NCI-H82 (cell line): ENCODE measurements around the gene PATZ1.

Source experiments
- DNase-seq: peaks from one replicate; lab custom pipeline; 2025; lab: John Stamatoyannopoulos, UW

Gene PATZ1

DNA sequence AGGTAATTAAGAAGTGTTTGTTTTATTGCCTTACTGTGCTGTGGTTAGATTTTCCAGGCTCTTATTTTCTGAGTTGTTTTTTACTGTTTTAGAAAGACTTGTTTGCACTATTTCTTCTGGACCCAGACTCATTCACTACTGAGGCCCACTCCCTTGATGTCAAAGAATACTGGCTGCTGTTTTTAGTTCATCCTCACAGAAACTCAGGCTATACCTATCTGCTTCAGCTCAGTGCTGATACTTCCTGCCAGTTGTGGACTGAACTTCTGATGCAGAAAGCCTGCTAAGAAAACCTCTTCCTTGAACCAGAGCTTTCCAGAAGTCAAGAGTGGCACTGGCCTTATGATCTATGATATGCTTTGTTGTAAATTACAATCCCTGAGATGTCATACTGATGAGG is 38.0 kb downstream of the PATZ1 start:
- no peak for DNase-seq

DNA sequence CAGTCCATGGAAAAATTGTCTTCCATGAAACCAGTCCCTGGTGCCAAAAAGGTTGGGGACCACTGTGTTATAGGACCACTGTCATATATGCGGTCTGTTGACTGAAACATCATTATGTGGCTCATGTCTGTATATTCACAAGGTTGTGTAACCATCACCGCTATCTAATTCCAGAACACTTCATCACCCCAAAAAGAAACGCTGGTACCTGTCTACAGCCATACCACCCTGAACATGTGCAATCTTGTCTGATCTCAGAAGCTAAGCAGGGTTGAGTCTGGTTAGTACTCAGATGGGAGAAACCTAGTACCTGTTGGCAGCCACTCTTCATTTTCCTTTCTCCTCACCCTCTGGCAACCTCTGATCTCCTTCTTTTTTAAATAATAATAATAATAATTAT is 41.0 kb downstream of the PATZ1 start:
- no peak for DNase-seq

DNA sequence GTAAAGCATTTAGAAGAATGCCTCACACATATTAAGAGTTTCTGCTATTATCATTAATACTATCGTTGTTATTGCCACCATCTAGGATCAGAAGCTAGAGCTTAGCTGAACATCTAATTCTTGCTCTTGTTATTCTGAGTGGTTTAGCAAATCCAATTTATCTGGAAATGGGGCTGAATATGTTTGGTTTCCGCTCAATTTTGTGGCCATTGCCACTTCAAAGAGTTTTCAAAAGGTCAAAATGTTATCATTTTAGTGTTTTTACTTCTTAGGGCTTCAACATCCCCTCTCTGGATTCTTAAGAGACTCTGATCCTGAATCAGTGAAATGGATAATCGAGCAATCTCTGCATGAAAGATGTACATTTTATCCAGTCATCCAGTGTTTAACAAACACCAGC is 43.6 kb downstream of the PATZ1 start:
- DNase-seq: no peak

DNA sequence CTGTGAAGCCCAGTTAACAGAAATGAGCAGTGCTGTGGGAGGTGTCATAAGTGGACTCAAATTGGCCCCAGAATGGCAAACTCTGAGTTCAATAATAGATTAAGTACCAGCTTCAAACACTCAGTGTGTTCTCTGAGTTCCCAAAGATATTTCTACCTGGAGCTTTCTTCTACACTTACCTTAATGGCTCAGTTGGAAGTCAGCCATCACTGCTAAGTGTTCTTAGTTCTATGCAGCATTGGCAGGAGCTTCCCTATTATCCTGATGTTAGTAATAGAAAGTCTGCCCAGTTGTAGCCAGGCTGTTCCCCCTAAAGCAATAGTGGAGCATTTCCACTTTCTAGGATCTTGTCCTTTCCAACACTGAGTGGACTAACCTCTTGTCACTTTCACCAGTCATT is 44.1 kb downstream of the PATZ1 start:
- DNase-seq: no peak

DNA sequence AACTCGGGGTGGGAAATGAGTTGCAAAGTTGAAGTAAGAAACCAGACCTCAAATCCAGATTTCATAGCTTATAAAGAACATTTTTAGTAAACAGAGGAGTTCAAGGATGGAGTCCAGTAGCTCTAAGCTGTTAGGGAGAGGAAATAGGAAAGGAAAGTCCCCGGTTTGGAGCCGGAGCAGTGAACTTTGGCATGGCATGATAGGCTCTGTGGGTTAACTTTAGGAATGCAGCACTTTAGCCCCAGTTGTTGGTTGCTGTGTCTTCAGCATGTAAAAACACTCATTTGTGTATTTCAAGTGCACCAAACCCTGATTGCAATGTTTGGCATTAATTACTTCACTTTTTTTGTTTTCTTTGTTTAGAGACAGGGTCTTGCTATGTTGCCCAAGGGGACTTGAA is 45.2 kb downstream of the PATZ1 start:
- no peak for DNase-seq

DNA sequence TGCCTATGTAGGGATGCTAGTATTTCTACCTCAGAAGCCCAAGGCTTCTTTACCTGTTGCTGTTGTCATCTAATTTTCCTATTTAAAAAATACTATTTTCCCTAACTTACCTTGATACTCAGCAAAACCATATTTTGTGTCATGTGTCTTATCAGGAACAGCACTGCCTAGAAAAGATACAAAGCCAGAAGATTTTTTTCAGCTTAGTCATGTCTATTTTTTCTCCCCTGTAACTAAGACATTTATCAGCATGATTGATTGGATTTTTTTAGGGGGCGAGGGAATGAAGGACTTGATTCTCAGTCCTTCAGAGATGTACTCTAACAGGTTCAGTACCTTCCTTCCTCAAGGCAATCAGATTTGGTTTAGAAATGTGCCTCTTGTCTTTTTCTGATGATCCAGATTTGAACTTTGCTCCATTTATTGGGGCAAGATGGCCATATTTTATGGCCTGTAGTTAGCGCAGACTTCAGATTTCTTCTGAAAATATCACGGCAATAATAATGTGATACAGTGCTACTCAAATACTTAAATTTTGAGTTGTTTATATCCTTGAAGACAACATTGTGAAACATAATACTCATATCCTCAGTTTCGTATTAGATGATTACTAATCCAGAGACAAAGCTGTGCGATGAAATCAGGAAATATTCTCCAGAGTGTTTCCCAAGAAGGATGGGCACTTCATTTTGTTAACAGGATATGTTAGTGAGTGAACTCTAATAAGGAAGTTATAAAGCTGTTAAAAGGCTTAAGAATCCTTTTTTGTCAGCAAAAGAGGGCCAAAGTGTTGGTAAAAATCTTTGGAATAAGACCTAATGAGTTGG is 50.1 kb downstream of the PATZ1 start:
- DNase-seq: no peak

DNA sequence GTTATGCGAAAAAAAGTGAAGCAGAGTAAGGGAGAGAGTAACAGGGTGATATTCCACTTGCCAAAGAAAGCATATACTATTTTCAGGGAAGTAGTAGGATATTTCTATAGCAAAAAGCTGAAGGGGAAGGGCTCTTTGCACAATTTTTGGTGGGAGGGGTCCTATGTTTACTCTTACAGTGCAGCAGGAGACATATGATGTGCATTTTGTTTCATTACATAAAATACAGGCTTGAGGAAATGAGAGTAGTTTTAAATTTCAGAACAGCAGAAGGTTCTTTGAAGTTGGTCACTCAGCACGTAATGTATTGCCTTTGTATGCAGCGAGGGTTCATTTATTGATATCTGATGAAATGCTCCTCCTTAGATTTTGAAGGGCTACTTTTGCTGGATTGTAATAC is 50.8 kb downstream of the PATZ1 start:
- DNase-seq: no peak

DNA sequence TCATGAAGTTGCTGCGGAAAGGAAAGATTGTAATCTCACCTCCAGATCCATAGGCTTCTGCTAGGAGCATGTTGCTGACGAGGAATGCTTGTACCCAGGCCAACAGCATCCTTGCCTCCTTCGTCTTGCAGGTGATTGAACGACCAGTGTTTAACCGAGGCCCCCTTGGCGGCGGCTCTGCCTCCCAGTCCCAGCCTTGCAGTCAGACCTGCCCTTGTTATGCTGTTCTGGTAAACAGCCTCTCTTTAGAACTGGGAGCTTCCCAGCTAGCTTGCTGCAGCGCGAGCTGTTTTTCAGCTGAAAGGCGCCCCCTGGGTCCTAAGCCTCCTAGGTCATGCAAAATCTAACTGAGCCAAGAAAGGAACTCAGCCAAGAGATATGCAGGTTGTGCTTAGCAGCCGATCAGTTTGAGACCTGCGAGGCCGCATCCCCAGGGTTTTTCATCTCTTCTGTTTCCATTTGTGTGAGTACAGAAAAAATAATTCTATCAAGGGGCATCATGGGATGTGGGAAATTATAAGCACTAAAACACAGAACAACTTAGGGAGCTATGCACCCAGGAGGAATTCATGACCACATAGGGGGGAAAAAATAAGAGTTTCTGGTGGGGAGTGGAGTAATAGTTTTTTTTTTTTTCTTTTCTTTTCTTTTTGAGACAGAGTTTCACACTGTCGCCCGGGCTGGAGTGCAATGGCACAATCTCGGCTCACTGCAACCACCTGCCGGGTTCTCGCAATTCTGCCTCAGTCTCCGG is 53.7 kb downstream of the PATZ1 start, which contains the start of gene PIK3IP1:
Gene PIK3IP1 (minus strand): TSS at position 253 of the 754 bp plus-strand sequence. CDS start 144 bp downstream, at position 109.
- peak; percentile 89 for DNase-seq

DNA sequence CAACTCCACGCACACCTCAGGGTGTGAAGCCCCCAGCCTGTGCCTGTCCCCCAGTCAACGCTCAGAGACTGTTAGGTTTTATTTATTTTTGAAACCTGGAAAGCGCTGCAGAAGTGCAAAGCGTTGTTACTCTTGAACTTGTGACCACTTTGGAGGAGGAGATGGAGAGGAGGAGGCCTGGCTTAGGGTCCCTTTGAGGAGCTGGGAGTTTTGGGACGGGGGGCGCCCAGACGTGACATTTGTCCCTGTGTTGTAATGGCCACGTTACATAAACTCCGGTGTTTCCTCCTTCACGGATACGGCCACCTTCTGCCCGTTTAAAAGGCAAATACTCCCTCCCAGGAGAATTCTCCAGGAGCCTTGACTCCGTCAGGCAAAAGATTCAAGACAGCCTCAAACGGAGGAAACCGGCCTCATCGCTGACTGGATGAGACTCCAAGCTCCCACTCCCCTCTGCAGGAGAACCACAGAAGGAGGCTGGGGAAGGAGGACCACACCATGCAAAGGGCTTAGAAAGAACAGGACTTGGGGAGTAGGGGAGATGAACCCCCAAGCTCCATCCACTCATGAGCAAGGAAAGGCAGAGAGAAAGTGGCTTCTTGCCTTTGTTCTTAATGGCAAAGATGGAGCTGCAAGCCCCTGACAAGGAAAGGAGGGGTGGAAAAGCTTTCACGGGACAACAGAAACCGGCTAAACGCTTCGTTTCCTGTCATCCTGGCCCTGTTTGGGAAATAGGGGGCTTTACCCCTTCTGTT is 54.5 kb downstream of the PATZ1 start:
- DNase-seq: peak; percentile 36

DNA sequence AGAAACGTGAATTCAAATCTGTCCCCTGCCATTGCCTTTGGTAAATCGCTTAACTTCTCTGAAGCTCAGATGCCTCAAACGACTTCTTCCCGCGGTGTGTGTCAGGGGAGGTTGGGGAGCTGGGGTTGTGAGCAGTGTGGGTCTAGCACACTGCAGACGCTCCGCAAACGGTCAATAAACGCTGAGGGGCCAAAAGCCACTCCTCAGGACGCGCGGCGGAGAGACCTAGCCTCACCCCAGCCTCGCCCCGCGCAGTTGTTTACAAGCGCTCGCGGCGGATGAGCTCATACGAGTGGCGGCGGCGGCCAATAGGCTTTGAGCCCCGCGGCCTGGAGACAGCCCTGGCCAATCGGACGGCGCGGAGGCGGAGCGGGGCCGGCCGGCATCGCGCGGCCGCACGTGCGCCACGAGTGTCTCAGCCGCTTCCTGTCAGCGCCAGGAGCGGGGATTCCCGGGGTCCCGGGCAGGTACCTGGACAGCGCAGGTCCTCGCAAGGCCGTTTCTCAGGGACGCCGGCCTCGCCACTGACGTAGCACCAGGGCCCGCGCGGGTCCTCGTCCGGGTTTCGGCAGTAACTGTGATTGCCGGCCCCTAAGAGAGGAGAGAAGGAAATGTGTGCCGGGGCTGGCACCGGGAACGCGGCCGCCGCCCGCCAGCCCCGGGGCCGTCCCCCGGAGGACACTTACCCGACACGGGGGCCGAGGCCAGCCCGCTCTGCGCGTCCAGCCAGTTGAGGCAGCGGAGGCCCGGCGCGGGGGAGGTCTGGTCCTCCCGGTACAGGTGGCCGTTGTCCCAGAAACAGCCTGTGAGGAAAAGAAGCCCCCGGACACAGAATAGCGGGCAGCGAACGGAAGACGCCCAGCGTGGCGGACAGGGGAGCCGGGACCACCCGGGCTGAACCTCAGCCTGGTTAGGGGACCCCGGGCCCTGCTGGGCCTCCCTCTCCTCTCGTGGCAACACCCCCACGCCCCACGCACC is 55.4 kb downstream of the PATZ1 start:
- DNase-seq: peak; percentile 94

DNA sequence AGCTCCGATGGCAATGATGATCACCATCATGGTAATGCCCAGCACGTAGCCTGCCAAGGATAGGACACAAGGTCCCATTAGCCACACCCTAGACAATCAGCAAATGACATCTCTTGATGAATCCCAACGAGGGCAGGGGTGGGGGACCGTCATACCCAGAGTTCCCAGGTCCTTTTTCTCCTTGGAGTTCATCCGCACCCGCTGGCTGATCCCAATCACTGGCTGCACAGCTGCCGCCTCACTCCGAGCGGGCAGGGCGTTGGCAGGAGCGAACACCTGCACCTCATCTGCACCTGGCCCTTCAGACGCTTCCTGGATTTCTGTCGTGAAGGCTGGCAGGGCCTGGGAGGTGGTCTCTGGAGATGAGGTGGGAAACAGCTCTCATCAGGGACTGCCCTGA is 56.8 kb downstream of the PATZ1 start:
- no peak for DNase-seq

DNA sequence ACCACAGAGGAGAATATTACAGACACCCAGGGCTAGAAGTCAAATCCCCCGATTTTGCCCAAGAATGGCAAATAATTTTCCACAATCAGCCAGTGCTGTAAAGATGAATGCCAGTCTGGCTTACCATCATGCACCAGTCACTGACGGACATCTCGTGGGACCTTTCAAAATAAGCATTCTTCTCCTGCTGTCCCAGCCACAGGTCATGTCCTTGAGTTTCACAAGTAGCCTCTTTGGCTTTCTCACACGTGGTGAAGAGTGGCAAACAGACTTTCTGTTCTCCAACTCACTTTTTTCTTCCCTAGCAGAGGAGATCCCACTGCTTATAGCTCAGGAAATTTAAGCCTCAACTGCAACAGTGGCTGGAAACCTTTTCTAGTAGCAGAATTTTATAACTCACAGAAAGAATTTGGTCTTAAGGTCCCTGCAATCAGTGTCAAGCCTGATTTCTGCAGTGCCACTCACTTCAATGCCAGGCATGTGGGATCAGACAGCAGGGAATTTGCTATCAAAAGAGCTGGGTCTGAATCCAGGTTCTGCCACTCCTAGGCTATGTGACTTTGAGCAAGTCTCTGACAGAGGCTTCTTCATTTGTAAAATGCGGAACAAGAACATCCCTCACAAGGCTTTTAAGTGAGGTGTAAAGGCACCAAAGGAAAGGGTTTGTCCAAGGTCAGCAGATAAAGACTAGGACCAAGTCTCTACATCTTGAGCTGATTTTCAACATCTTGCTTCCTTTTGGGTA is 57.5 kb downstream of the PATZ1 start:
- DNase-seq: no peak

DNA sequence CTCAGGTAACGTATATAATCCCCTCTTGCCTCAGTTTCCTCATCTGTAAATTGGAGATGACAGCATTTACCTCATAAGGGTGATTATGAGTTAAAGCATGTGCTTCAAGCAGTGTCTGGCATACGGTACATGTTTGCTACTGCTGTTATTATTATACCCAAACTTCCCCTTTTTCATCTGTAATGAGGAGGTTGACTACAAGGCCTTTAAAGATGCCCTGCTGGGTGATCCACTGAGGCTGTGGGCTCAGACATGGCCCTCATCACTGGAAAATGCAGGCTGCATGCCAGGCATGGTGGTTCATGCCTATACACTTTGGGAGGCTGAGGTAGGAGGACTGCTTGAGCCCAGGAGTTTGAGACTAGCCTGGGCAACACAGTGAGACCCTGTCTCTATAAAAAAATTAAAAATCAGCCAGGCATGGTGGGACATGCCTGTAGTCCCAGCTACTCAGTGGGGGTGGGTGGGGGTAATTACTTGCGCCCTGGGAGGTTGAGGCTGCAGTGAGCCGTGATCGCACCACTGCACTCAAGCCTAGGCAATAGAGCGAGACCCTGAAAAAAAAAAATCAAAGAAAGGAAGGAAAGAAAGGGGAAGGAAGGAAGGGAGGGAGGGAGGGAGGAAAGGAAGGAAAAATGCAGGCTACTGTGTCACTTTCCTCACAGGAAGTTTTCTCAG is 58.2 kb downstream of the PATZ1 start:
- no peak for DNase-seq

DNA sequence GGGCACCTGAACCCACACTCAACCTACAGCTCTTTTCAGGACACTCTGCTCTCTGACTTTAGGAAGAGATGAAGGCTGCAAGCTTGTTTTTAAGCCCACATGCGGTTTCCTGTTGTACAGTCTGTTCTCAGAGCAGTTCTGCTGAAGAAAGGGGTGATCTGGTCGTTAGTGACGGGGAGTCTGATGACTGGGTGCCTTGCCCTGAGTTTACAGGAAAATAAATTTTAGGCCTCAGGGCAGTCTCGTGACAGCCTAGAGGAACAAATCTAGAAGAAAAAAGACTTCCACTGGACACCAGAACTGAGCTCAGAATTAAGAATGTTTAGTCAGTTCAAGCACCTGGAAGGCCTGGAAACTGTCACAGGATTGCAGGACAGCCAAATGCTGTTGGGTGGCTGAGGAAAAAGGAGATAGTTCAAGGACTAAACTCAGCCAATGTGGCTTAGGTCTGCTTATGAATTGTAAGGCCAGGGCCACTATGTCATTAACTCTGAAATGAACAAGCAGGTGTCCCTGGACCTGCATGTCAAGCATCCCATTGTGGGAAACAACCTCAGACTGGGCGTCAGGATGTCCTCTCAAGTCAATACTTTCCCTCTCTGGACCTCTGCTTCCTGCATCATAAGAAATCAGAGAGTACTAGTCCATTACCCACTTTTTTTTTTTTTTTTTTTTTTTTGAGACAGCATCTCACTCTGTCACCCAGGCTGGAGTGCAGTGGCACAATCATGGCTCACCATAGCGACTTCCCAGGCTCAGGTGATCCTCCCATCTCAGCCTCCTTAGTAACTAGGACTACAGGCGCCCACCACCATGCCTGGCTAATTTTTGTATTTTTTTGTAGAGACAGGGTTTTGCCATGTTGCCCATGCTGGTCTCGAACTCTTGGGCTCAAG is 59.5 kb downstream of the PATZ1 start:
- DNase-seq: no peak

DNA sequence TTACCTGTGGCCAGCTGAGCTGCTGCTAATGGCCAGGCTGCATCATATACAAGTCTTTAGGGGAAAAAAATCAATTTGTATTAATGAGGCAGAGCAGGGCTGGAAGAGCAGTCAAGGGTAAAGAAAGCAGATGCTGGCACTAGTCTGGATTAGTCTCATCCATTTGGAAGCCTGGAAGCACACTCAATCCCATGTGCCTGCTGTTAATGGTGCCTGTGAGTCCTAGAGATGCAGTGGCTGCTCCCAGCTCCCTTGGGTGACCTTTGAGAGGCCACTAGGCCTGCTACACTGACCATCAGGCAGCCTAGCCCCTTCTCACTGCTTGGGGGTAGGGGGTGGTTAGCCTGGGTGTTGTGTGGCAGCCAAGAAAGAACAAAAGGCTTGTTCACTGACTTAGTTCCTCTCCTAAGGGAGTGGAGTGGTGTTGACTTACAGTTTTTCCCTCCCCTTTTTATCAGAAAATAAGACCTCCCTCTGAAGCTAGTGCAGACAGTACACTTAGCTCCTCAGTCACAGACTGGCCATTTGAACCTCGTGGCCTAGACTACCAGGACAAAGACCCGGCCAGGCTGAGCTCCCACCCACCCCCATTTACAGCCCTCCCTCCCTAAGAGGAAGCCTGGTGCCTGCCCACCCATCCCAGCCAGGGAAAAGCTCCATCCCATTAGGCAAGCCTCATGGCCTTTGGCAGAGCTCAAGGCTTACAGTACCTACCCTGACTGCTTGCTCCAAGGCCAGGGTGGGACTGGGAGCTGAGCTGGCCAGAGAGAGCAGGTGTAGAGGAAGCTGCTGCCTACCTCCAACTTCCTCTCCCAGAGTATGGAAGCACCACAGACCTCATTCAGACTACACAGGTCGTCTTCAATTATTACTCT is 61.6 kb downstream of the PATZ1 start:
- peak; percentile 93 for DNase-seq

DNA sequence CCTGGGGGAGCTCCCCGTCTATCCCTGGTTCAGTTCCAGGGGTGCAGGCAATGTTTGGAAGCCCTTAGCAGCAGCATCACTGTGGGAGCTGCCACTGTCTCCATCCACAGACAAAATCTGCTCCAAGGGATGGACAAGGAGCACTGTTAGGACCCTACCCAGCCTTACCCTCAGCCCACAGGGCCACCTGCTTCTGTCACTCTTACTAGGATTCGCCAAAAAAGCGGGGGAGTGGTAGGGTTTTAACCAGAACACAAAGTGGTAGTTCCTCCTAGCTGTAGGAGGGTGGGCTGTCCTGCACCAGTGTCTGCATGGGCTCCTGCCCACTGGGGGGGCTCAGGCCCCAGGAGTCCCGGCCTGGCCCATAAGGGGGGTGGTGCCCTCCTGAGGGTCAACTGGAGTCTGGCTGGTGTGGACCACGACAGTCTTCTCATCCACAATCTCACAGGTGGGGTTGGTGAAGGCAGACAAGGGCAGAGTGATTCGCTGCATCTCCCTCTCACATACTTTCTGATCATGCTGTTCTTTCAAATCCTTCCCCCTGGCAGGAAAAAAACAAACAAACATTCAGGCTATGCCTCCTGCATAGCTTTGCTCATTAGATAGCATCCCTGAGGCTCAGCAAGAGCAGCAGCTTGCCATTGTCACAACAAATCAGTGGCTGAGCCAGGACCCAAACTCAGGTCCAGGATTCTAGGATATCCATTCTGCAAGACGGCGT is 63.2 kb downstream of the PATZ1 start:
- DNase-seq: no peak

DNA sequence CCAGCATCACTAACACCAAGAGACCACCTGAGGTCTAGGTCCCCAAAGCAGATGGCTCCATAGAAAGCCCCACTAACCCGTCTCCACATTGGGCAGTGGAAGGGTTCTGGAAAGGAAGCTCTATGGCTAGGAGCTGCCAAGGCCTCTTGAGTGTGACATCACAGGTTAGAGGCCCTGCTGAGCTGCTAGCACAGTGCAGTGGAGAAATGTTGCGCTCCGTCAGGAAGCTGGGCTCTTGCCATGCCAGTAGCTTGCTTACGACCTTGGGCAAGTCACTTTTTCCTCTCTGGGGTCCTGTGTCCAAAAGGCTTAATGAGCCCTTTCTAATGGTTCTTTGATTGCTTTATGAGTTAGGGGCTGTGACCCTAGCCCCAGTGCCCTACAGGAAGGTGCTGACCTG is 64.4 kb downstream of the PATZ1 start:
- no peak for DNase-seq
